IPS DF 4.7 (cell line): Measurements from ENCODE around the gene ELFN1.

Experiments
- DNase-seq: peaks from one replicate; pipeline ENCODE4 v3.0.0-alpha.2; 2013; ENCODE audit warnings: low spot score; ENCODE audit errors: extremely low read depth

Gene ELFN1

GRCh38 chr7:1787681-1788235 lies 117.7 kb downstream of the ELFN1 start:
- no peak for DNase-seq

- no peak for DNase-seq
Measured at GRCh38 chr7:1794888-1795542, 124.9 kb downstream of the ELFN1 start.
